GM19463 (cell line): Measurements from ENCODE around the gene EXT2.

Experiments used
- ATAC-seq: cut with Tn5 transposase; IDR thresholded peaks from one replicate; pipeline ENCODE4 v1.9.1; 2021; ENCODE audit warnings: mild to moderate bottlenecking, moderate library complexity; ENCODE audit not compliant: unreplicated experiment

Gene EXT2

GRCh38 chr11:44130751-44131150 is 35.3 kb downstream of the EXT2 start:
- ATAC-seq, result no peak

GRCh38 chr11:44133335-44133946 is 38.0 kb downstream of the EXT2 start:
- ATAC-seq, result no peak

GRCh38 chr11:44134625-44135024 is 39.1 kb downstream of the EXT2 start:
- ATAC-seq, result no peak

- no peak for ATAC-seq
Measured at GRCh38 chr11:44136176-44136945, 40.9 kb downstream of the EXT2 start.

GRCh38 chr11:44137057-44137456 is 41.6 kb downstream of the EXT2 start:
- ATAC-seq, result no peak

- ATAC-seq, result no peak
Measured at GRCh38 chr11:44138286-44138685, 42.8 kb downstream of the EXT2 start.

- no peak for ATAC-seq
Measured at GRCh38 chr11:44138980-44139379, 43.5 kb downstream of the EXT2 start.

- ATAC-seq, result no peak
Measured at GRCh38 chr11:44139565-44140330, 44.3 kb downstream of the EXT2 start.

GRCh38 chr11:44140372-44140771 is 44.9 kb downstream of the EXT2 start:
- ATAC-seq, result no peak

GRCh38 chr11:44140805-44141204 is 45.3 kb downstream of the EXT2 start:
- ATAC-seq, result no peak

- no peak for ATAC-seq
Measured at GRCh38 chr11:44143987-44144909, 48.8 kb downstream of the EXT2 start.

- no peak for ATAC-seq
Measured at GRCh38 chr11:44145011-44145775, 49.7 kb downstream of the EXT2 start.

- ATAC-seq, result no peak
Measured at GRCh38 chr11:44146931-44147330, 51.5 kb downstream of the EXT2 start.

- ATAC-seq, result no peak
Measured at GRCh38 chr11:44147751-44148150, 52.3 kb downstream of the EXT2 start.

GRCh38 chr11:44149651-44150050 is 54.2 kb downstream of the EXT2 start:
- ATAC-seq, result no peak

- ATAC-seq, result no peak
Measured at GRCh38 chr11:44150401-44150800, 54.9 kb downstream of the EXT2 start.

GRCh38 chr11:44157019-44157418 is 61.5 kb downstream of the EXT2 start:
- no peak for ATAC-seq

GRCh38 chr11:44158384-44158783 is 62.9 kb downstream of the EXT2 start:
- no peak for ATAC-seq

- ATAC-seq, result peak; percentile 56
Measured at GRCh38 chr11:44159848-44160721, 64.6 kb downstream of the EXT2 start.
